Measurements from ENCODE around the gene TMEM51.

The TMEM51 gene

DNA sequence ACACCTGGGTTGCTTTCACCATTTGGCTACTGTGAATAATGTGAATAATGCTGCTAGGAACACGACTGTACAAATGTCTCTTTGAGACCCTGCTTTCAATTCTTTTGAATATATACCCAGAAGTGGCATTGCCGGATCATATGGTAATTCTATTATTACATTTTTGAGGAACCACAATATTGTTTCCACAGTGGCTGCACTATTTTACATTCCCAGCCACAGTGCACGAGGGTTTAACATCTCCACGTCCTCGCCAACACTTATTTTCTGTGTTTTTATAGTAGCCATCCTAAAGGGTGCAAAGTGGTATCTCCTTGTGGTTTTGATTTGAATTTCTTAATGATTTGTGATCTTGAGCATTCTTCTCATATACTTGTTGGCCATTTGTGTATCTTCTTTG is 109.2 kb downstream of the TMEM51 start:
- Histone ChIP-seq H3K14ac (ENCODE audit: low read length) (no peak overlapping the region), H3K27me3 (ENCODE audit: insufficient read depth, low read length) (no peaks in the 10 kb centered on the region), H3K23ac (ENCODE audit: low read length) (no peak overlapping the region), H2AK5ac (ENCODE audit: low read length) (no peak overlapping the region), H4K12ac (ENCODE audit: low read depth, low read length) (no peak overlapping the region), H4K8ac (ENCODE audit: low read depth, low read length) (no peak overlapping the region), H3K79me1 (ENCODE audit: low read length) (no peaks in the 10 kb centered on the region), H2BK120ac (ENCODE audit: insufficient read depth, low read length, poor library complexity) (no peak overlapping the region), H3K36me3 (ENCODE audit: control insufficient read depth in 1 of 2, insufficient read depth in 2 of 2, low read length in 2 of 2) (no peaks in the 10 kb centered on the region), H3K4me1 (ENCODE audit: control insufficient read depth in 1 of 2, insufficient read depth in 2 of 2, low read length in 2 of 2) (peaks cover 0 to 3% of the 10 kb centered on the region in 2 experiments), H2BK12ac (ENCODE audit: low read length) (no peak overlapping the region), H3K9ac (ENCODE audit: low read length) (no peak overlapping the region), H3K4me2 (ENCODE audit: low read length) (no peak overlapping the region), H3K79me2 (ENCODE audit: control insufficient read depth, insufficient read depth, low read length, poor library complexity) (no peaks in the 10 kb centered on the region), H2BK5ac (ENCODE audit: low read depth, low read length, poor library complexity) (no peak overlapping the region), H3K4me3 (ENCODE audit: low read depth, low read length) (no peak overlapping the region), H3K18ac (ENCODE audit: low read length) (no peak overlapping the region), H3K9me3 (ENCODE audit: insufficient read depth, low read depth, low read length) (no peaks in the 10 kb centered on the region), H2AFZ (ENCODE audit: insufficient read depth, low read length, poor library complexity) (no peak overlapping the region), H4K91ac (ENCODE audit: low read depth, low read length) (no peak overlapping the region), H3K27ac (ENCODE audit: low read depth, low read length) (no peak overlapping the region), H3K4ac (ENCODE audit: low read depth, low read length) (no peak overlapping the region)
- no CpG with 5 or more reads among the region's 5 CpGs for WGBS (ENCODE audit: extremely low coverage, insufficient coverage, insufficient read length)
- DNase-seq = no peak

DNA sequence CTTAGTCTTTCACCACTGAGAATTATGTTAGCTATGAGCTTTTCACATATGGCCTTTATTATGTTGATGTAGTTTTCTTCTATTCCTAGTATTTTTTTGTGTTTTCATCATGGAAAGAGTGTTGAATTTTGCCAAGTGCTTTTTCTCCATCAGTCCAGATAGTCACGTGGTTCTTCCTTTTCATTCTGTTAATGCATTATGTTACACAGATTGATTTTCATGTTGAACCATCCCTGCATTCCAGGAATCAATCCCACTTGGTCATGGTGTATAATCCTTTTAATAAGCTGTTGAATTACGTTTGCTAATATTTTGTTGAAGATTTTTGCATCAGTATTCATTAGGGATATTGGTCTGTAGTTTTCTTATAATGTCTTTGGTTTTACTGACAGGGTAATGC is 111.2 kb downstream of the TMEM51 start:
- Histone ChIP-seq H2AFZ (ENCODE audit: insufficient read depth, low read length, poor library complexity) (no peak overlapping the region), H2BK5ac (ENCODE audit: low read depth, low read length, poor library complexity) (no peak overlapping the region), H2BK12ac (ENCODE audit: low read length) (no peak overlapping the region), H3K9me3 (ENCODE audit: insufficient read depth, low read depth, low read length) (no peaks in the 10 kb centered on the region), H3K4me2 (ENCODE audit: low read length) (no peak overlapping the region), H3K79me1 (ENCODE audit: low read length) (no peaks in the 10 kb centered on the region), H3K27ac (ENCODE audit: low read depth, low read length) (no peak overlapping the region), H3K27me3 (ENCODE audit: insufficient read depth, low read length) (no peaks in the 10 kb centered on the region), H2BK120ac (ENCODE audit: insufficient read depth, low read length, poor library complexity) (no peak overlapping the region), H3K18ac (ENCODE audit: low read length) (no peak overlapping the region), H3K36me3 (ENCODE audit: control insufficient read depth in 1 of 2, insufficient read depth in 2 of 2, low read length in 2 of 2) (no peaks in the 10 kb centered on the region), H2AK5ac (ENCODE audit: low read length) (no peak overlapping the region), H3K4me1 (ENCODE audit: control insufficient read depth in 1 of 2, insufficient read depth in 2 of 2, low read length in 2 of 2) (peaks cover 0 to 3% of the 10 kb centered on the region in 2 experiments), H3K23ac (ENCODE audit: low read length) (no peak overlapping the region), H3K14ac (ENCODE audit: low read length) (no peak overlapping the region), H3K79me2 (ENCODE audit: control insufficient read depth, insufficient read depth, low read length, poor library complexity) (no peaks in the 10 kb centered on the region), H3K4me3 (ENCODE audit: low read depth, low read length) (no peak overlapping the region), H4K12ac (ENCODE audit: low read depth, low read length) (no peak overlapping the region), H4K91ac (ENCODE audit: low read depth, low read length) (no peak overlapping the region), H3K4ac (ENCODE audit: low read depth, low read length) (no peak overlapping the region), H3K9ac (ENCODE audit: low read length) (no peak overlapping the region), H4K8ac (ENCODE audit: low read depth, low read length) (no peak overlapping the region)
- WGBS (ENCODE audit: extremely low coverage, insufficient coverage, insufficient read length) = no CpG with 5 or more reads among the region's 2 CpGs
- no peak for DNase-seq
